Tibial nerve (tissue), 3 donors: Measurements from ENCODE around the gene CA12.

Experiments used
- POLR2A ChIP-seq, 2 donors: fragments of 450-650 bp; IDR thresholded peaks; one replicate each; pipeline ENCODE4 v1.6.1; 2017; ENCODE audit warnings: antibody characterized with exemption in 2 of 2, mild to moderate bottlenecking in 2 of 2, moderate library complexity in 2 of 2
- TF ChIP-seq, protein P1 (sequence below), 5 experiments: fragments of 200-600 bp in 3 of 5; fragments of 450-650 bp in 2 of 5; sonication (generic) in 3 of 5; IDR thresholded peaks; one replicate each; pipeline ENCODE4 v1.5.1; 2016 to 2019; ENCODE audit warnings: antibody characterized with exemption in 5 of 5, mild to moderate bottlenecking in 3 of 5, moderate library complexity in 2 of 5

DNA sequence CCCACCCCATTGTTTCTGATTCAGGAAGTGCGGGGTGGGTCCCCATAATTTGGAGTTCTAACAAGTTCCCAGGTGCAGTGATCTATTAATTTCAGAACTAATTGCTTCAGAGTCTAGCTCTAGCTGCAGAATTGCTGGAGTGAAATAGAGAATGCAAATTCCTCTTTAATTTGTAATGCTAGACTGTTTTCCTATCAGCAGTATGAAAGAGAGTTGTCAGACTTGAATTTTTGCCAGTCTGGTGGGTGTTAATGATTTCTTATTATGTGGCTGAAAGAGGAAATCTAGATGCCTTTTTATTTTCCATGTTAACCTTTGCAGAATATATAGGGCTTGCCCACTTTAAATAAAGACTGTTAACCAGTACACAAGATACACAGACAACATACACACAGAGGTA lies 80.6 kb downstream of the CA12 start:
- no peak for TF ChIP-seq POLR2A (IDR thresholded peaks at IDR 0.05)
- TF ChIP-seq, protein P1, sequence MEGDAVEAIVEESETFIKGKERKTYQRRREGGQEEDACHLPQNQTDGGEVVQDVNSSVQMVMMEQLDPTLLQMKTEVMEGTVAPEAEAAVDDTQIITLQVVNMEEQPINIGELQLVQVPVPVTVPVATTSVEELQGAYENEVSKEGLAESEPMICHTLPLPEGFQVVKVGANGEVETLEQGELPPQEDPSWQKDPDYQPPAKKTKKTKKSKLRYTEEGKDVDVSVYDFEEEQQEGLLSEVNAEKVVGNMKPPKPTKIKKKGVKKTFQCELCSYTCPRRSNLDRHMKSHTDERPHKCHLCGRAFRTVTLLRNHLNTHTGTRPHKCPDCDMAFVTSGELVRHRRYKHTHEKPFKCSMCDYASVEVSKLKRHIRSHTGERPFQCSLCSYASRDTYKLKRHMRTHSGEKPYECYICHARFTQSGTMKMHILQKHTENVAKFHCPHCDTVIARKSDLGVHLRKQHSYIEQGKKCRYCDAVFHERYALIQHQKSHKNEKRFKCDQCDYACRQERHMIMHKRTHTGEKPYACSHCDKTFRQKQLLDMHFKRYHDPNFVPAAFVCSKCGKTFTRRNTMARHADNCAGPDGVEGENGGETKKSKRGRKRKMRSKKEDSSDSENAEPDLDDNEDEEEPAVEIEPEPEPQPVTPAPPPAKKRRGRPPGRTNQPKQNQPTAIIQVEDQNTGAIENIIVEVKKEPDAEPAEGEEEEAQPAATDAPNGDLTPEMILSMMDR (IDR thresholded peaks at IDR 0.05), result no peak
